ENCODE results near the gene RPN2.

DNA sequence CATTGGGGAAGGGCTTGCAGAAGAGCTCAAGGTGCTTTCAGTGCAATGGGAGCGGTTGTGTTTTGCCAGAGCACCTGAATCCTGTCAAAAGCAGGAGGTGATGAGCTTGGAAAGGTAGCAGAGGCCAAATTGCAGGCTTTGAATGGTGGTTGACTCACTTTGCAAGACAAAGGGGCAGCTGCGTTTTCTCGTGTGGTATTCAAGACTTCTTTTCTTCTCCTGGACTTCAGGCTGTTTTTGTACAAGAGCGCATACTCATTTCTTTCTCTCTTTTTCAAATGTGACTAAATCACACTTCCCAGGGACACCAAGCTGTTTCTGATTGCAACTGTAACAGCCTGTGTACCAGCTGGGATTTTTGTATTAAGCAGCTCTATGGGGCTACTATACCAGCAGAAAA lies 50.2 kb downstream of the RPN2 start:
- TF ChIP-seq, protein P1, sequence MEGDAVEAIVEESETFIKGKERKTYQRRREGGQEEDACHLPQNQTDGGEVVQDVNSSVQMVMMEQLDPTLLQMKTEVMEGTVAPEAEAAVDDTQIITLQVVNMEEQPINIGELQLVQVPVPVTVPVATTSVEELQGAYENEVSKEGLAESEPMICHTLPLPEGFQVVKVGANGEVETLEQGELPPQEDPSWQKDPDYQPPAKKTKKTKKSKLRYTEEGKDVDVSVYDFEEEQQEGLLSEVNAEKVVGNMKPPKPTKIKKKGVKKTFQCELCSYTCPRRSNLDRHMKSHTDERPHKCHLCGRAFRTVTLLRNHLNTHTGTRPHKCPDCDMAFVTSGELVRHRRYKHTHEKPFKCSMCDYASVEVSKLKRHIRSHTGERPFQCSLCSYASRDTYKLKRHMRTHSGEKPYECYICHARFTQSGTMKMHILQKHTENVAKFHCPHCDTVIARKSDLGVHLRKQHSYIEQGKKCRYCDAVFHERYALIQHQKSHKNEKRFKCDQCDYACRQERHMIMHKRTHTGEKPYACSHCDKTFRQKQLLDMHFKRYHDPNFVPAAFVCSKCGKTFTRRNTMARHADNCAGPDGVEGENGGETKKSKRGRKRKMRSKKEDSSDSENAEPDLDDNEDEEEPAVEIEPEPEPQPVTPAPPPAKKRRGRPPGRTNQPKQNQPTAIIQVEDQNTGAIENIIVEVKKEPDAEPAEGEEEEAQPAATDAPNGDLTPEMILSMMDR (IDR thresholded peaks at IDR 0.05) = no peak
- no peak for TF ChIP-seq POLR2A (IDR thresholded peaks at IDR 0.05)

Measured in Peyer's patch (tissue), 4 donors.